Measurements from ENCODE around the gene CEP44.

CEP44 gene

DNA sequence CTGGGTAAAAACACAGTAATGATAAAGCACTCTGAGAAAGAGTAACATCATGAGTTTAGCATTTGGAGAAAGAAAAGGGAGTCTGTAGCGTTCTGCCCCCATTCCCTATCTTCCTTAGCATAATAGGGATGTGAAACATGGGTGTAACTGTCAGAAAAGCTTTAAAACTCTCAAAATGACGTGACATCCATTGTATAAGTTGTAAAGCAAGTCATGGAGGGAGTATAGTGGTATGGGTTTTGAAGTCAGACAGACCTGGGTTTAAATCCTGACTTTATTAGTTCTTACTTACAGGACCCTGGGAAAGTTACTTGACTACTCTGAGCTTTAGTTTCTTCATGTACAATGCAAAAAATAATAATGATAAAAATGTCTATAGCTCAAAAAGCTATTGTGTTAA lies 17.3 kb upstream of the CEP44 start:
- H3K4me3 ChIP-seq (ENCODE audit: low read depth in 1 of 2, low read length in 1 of 2) = no peak overlapping the region
- peaks cover 3 to 5% of the 10 kb centered on the region in 2 experiments for H3K4me1 ChIP-seq (ENCODE audit: control insufficient read depth in 1 of 2, insufficient read depth in 1 of 2, low read depth in 1 of 2, low read length in 1 of 2)
- peaks cover 10% of the 10 kb centered on the region for H3K36me3 ChIP-seq
- no peak overlapping the region for H3K27ac ChIP-seq
- TF ChIP-seq, protein P1, sequence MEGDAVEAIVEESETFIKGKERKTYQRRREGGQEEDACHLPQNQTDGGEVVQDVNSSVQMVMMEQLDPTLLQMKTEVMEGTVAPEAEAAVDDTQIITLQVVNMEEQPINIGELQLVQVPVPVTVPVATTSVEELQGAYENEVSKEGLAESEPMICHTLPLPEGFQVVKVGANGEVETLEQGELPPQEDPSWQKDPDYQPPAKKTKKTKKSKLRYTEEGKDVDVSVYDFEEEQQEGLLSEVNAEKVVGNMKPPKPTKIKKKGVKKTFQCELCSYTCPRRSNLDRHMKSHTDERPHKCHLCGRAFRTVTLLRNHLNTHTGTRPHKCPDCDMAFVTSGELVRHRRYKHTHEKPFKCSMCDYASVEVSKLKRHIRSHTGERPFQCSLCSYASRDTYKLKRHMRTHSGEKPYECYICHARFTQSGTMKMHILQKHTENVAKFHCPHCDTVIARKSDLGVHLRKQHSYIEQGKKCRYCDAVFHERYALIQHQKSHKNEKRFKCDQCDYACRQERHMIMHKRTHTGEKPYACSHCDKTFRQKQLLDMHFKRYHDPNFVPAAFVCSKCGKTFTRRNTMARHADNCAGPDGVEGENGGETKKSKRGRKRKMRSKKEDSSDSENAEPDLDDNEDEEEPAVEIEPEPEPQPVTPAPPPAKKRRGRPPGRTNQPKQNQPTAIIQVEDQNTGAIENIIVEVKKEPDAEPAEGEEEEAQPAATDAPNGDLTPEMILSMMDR (IDR thresholded peaks at IDR 0.05) = no peak
- H3K9me3 ChIP-seq = no peaks in the 10 kb centered on the region
- no peaks in the 10 kb centered on the region for H3K27me3 ChIP-seq

DNA sequence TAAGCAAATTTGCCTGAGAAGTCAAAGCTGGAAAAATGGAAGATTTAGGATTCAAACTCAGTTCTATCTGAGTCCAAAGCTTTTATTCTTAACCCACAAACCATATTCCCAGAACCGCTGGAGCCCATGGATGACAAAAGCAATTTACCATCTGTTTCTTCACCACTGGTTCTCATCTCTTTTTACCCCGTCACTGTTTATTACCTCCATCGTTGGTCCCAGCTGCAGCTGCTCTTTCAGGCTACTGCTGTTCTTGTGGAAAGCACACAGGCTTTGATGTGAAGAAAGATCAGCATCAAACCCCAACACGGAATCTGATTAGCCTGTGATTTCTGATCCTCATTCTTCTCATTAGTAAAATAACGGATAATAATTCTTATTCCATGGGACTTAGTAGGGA lies 9.8 kb upstream of the CEP44 start:
- Histone ChIP-seq H3K9me3 (no peaks in the 10 kb centered on the region), H3K27me3 (no peaks in the 10 kb centered on the region), H3K4me3 (ENCODE audit: low read depth in 1 of 2, low read length in 1 of 2) (no peak overlapping the region), H3K4me1 (ENCODE audit: control insufficient read depth in 1 of 2, insufficient read depth in 1 of 2, low read depth in 1 of 2, low read length in 1 of 2) (peaks cover 11 to 15% of the 10 kb centered on the region in 2 experiments), H3K27ac (no peak overlapping the region), H3K36me3 (no peaks in the 10 kb centered on the region)
- TF ChIP-seq, protein P1 (IDR thresholded peaks at IDR 0.05) = no peak

DNA sequence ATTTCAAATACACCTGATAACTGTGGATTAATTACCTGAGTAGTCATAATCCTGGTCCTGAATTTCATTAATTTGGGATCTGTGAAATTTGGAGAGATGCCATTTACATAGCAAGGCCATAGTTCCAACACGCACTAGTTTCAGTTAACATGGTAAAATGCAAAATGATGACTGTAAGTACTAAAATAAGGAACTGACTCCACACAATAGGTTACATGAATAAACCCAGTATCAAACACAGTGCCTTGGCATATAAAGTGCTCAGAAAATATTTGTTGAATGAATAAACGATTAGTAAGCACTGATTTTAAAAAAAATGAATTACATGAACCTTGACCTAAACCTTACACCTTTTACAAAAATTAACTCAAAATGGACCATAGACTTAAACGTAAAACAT lies 9.3 kb upstream of the CEP44 start:
- TF ChIP-seq, protein P1 (IDR thresholded peaks at IDR 0.05) = no peak
- H3K36me3 ChIP-seq = no peaks in the 10 kb centered on the region

GRCh38 chr4:174275101-174275500 lies 8.6 kb upstream of the CEP44 start:
- Histone ChIP-seq H3K4me3 (ENCODE audit: low read depth in 1 of 2, low read length in 1 of 2) (no peak overlapping the region), H3K36me3 (no peaks in the 10 kb centered on the region), H3K9me3 (no peaks in the 10 kb centered on the region), H3K27me3 (no peaks in the 10 kb centered on the region), H3K27ac (no peak overlapping the region), H3K4me1 (ENCODE audit: control insufficient read depth in 1 of 2, insufficient read depth in 1 of 2, low read depth in 1 of 2, low read length in 1 of 2) (peaks cover 22 to 26% of the 10 kb centered on the region in 2 experiments)
- TF ChIP-seq, protein P1 (IDR thresholded peaks at IDR 0.05) = no peak

More for the DNA sequence above, 9.3 kb upstream of the CEP44 start:
- Histone ChIP-seq H3K4me1 (ENCODE audit: control insufficient read depth in 1 of 2, insufficient read depth in 1 of 2, low read depth in 1 of 2, low read length in 1 of 2) (peaks cover 16 to 20% of the 10 kb centered on the region in 2 experiments), H3K27me3 (no peaks in the 10 kb centered on the region), H3K27ac (no peak overlapping the region), H3K9me3 (no peaks in the 10 kb centered on the region), H3K4me3 (ENCODE audit: low read depth in 1 of 2, low read length in 1 of 2) (no peak overlapping the region)

DNA sequence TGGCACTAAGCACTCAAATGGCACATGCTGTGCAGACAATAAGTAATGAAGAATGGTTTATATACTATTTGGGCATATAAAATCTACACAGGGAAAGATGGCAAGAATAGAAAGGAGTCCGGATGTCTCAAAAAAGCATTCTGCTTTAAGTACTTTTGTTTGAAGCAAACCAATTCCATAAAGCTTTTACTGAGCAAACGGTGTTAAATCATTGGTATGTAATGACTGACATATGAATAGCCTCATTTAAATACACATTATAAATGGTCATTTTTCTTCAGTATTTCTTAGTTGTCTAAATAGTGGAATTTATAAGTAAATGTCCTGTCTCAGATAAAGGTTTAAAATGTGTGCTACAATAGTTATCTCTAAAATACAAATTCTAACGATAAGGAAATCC lies 6.3 kb upstream of the CEP44 start:
- Histone ChIP-seq H3K4me3 (ENCODE audit: low read depth in 1 of 2, low read length in 1 of 2) (no peak overlapping the region), H3K36me3 (no peaks in the 10 kb centered on the region), H3K4me1 (ENCODE audit: control insufficient read depth in 1 of 2, insufficient read depth in 1 of 2, low read depth in 1 of 2, low read length in 1 of 2) (peaks cover 26 to 40% of the 10 kb centered on the region in 2 experiments), H3K27me3 (no peaks in the 10 kb centered on the region), H3K27ac (no peak overlapping the region), H3K9me3 (no peaks in the 10 kb centered on the region)
- TF ChIP-seq, protein P1 (IDR thresholded peaks at IDR 0.05) = no peak

DNA sequence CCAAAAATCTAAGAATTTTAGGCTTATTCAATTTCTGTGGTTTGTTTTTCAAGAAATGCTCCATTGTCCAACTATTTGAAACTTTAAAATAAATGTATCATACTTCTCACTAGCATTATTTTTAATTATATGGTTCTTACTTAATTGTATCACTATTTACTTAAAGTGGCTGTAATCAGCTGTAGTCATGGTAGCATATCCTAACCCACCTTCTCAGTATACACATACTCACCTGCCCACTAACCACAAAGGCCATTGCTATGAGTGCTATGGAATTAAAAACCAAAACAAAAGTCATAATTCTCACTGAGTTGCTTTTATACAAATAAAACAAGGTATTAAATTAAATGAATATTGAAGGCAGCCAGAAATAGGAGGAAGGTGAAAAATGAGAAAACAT lies 5.2 kb upstream of the CEP44 start:
- TF ChIP-seq, protein P1 (IDR thresholded peaks at IDR 0.05) = no peak
- peaks cover 31 to 45% of the 10 kb centered on the region in 2 experiments for H3K4me1 ChIP-seq (ENCODE audit: control insufficient read depth in 1 of 2, insufficient read depth in 1 of 2, low read depth in 1 of 2, low read length in 1 of 2)

More for the DNA sequence above, 5.2 kb upstream of the CEP44 start:
- no peak overlapping the region for H3K4me3 ChIP-seq (ENCODE audit: low read depth in 1 of 2, low read length in 1 of 2)
- H3K9me3 ChIP-seq = no peaks in the 10 kb centered on the region
- no peaks in the 10 kb centered on the region for H3K27me3 ChIP-seq
- H3K27ac ChIP-seq = no peak overlapping the region
- no peaks in the 10 kb centered on the region for H3K36me3 ChIP-seq
